Cardiac muscle cell (in vitro differentiated cells and primary cell): ENCODE results near the gene KCNE4. TPM values are rescaled to one million over a fixed set of nuclear protein-coding genes. Genes with fewer than 3 reads are reported as not detected.
A peak's percentile ranks its signal among the peaks of the same experiment; 100 is the strongest.

Experiments
- DNase-seq, 2 donors: peaks; one replicate each; pipeline versions ENCODE4 v3.0.0 to v3.0.0-alpha.2; 2010 to 2017; ENCODE audit warnings: low read depth in 1 of 2, low spot score in 1 of 2
- H3K27ac ChIP-seq: fragments of 200-600 bp; sonication (generic); 2 replicates; pipeline ENCODE4 v1.5.1; 2016
- H3K27me3 ChIP-seq: fragments of 200-600 bp; sonication (generic); 2 replicates; pipeline ENCODE4 v1.6.0; 2016; ENCODE audit warnings: control low read depth
- H3K36me3 ChIP-seq: fragments of 200-600 bp; sonication (generic); 2 replicates; pipeline ENCODE4 v1.5.1; 2016; ENCODE audit warnings: control low read depth
- H3K4me1 ChIP-seq: fragments of 200-600 bp; sonication (generic); 2 replicates; pipeline ENCODE4 v1.8.1; 2017; ENCODE audit warnings: low read depth, mild to moderate bottlenecking, mixed run types
- H3K4me3 ChIP-seq: fragments of 200-600 bp; sonication (generic); 2 replicates; pipeline ENCODE4 v1.5.1; 2016; ENCODE audit warnings: mild to moderate bottlenecking
- H3K9me3 ChIP-seq: fragments of 200-600 bp; sonication (generic); 2 replicates; pipeline ENCODE4 v1.5.1; 2017; ENCODE audit warnings: low read depth, mild to moderate bottlenecking, control low read depth
- CTCF ChIP-seq: IDR thresholded peaks from 2 replicates; pipeline ENCODE4 v1.5.1; 2012; ENCODE audit warnings: low read depth, mild to moderate bottlenecking, low read length
- polyA plus RNA-seq: library from polyadenylated mRNA; unstranded; fragments of >200 nt; fragmentation: Nextera tagmentation; extraction: Ambion mirVana; gene quantifications from 2 replicates; pipeline ENCODE4 v1.2.1, GENCODE V29; 2016
- total RNA-seq: library from RNA; depleted of rRNA; stranded (reverse); fragments of >200 nt; gene quantifications from 2 replicates; pipeline ENCODE4 v1.2.3, GENCODE V29; 2016

The KCNE4 gene
- total and polyA plus RNA-seq, 2 experiments from 2014 or later, result 0.12 to 0.71 TPM

GRCh38 chr2:223050188-223050587 is 1.8 kb upstream of the KCNE4 start:
- H3K4me1 ChIP-seq, result peaks cover 25% of the 10 kb centered on the region
- no peaks in the 10 kb centered on the region for H3K27me3 ChIP-seq
- no peak overlapping the region for H3K27ac ChIP-seq
- H3K36me3 ChIP-seq, result no peaks in the 10 kb centered on the region
- no peak overlapping the region for H3K4me3 ChIP-seq
- TF ChIP-seq CTCF, result no peak
- no peak for DNase-seq
- no peaks in the 10 kb centered on the region for H3K9me3 ChIP-seq

- H3K36me3 ChIP-seq, result no peaks in the 10 kb centered on the region
- H3K27ac ChIP-seq, result no peak overlapping the region
- peaks cover 25% of the 10 kb centered on the region for H3K4me1 ChIP-seq
- peak in 1 of 2 donors; percentile 58 for DNase-seq
- H3K4me3 ChIP-seq, result no peak overlapping the region
- no peaks in the 10 kb centered on the region for H3K27me3 ChIP-seq
- H3K9me3 ChIP-seq, result no peaks in the 10 kb centered on the region
- TF ChIP-seq CTCF, result no peak
These were observed 988 bp upstream of the KCNE4 start for GRCh38 chr2:223050900-223051504.

DNA sequence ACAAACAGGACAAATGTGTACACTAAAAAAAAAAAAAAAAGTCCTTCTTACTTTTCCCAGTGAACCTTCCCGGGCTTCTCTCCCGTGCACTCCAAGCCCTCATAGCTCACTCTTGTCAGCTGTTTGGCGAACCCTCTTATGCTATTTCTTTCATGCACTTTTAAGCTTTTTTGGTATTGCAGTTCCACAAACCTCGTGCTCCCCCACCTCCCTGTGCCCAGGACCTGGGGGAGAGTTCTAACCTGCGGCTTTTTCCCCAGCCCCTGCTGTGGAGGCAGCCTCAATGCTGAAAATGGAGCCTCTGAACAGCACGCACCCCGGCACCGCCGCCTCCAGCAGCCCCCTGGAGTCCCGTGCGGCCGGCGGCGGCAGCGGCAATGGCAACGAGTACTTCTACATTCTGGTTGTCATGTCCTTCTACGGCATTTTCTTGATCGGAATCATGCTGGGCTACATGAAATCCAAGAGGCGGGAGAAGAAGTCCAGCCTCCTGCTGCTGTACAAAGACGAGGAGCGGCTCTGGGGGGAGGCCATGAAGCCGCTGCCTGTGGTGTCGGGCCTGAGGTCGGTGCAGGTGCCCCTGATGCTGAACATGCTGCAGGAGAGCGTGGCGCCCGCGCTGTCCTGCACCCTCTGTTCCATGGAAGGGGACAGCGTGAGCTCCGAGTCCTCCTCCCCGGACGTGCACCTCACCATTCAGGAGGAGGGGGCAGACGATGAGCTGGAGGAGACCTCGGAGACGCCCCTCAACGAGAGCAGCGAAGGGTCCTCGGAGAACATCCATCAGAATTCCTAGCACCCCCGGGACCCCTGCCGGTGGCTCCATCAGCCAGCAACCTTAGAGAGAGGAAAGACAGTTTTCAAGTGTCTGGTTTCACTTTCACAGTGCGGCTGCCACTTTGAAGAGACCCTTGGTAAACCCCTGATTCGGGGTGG is 826 bp downstream of the KCNE4 start:
- H3K27ac ChIP-seq, result no peak overlapping the region

GRCh38 chr2:223053484-223054192 is 1.6 kb downstream of the KCNE4 start:
- TF ChIP-seq CTCF, result no peak
- Histone ChIP-seq H3K27ac (no peak overlapping the region), H3K4me3 (no peak overlapping the region), H3K9me3 (no peaks in the 10 kb centered on the region), H3K36me3 (no peaks in the 10 kb centered on the region), H3K4me1 (peaks cover 10% of the 10 kb centered on the region), H3K27me3 (no peaks in the 10 kb centered on the region)
- DNase-seq, result no peak

More for the DNA sequence above, 826 bp downstream of the KCNE4 start:
- Histone ChIP-seq H3K36me3 (no peaks in the 10 kb centered on the region), H3K9me3 (no peaks in the 10 kb centered on the region), H3K4me1 (peaks cover 13% of the 10 kb centered on the region), H3K4me3 (no peak overlapping the region), H3K27me3 (no peaks in the 10 kb centered on the region)
- no peak for TF ChIP-seq CTCF
- DNase-seq, result no peak

GRCh38 chr2:223054193-223054781 is 2.3 kb downstream of the KCNE4 start:
- Histone ChIP-seq H3K27ac (no peak overlapping the region), H3K4me3 (no peak overlapping the region), H3K27me3 (no peaks in the 10 kb centered on the region), H3K9me3 (no peaks in the 10 kb centered on the region), H3K4me1 (peaks cover 8% of the 10 kb centered on the region), H3K36me3 (no peaks in the 10 kb centered on the region)
- TF ChIP-seq CTCF, result no peak
- peak in 1 of 2 donors; percentile 89 for DNase-seq
